CD14-positive monocyte (primary cell): ENCODE measurements around the gene SP5. TPM values are rescaled to one million over a fixed set of nuclear protein-coding genes. Genes with fewer than 3 reads are reported as not detected.

Experiments used
- DNase-seq, 3 donors: peaks; one replicate each; pipeline ENCODE4 v3.0.0-alpha.2; 2011 to 2022
- H2AFZ ChIP-seq: 2 replicates; pipeline ENCODE4 v1.6.0; 2012; ENCODE audit warnings: mild to moderate bottlenecking, low read depth, low read length, inconsistent platforms; ENCODE audit not compliant: insufficient read depth, poor library complexity, severe bottlenecking
- H3K27ac ChIP-seq, 2 donors: 1 replicate in 1 of 2; 2 replicates in 1 of 2; pipeline ENCODE4 v1.5.1; 2012 to 2013; ENCODE audit warnings: low read length in 2 of 2, control low read depth in 1 of 2, inconsistent platforms in 1 of 2, low read depth in 1 of 2, mild to moderate bottlenecking in 1 of 2
- H3K27me3 ChIP-seq, 2 donors: one replicate each; pipeline versions ENCODE4 v1.6.0 to v1.6.1; 2011 to 2013; ENCODE audit warnings: low read length in 2 of 2; ENCODE audit not compliant: control insufficient read depth in 2 of 2, insufficient read depth in 2 of 2
- H3K36me3 ChIP-seq, 2 donors: replicated peaks in 1 of 2; 1 replicate in 1 of 2; 2 replicates in 1 of 2; pipeline versions ENCODE4 v1.5.1 to v1.6.1; 2012 to 2013; ENCODE audit warnings: low read length in 2 of 2, control low read depth in 1 of 2, inconsistent platforms in 1 of 2, mild to moderate bottlenecking in 1 of 2; ENCODE audit not compliant: insufficient read depth in 2 of 2, control insufficient read depth in 1 of 2
- H3K4me1 ChIP-seq, 2 donors: 1 replicate in 1 of 2; 2 replicates in 1 of 2; pipeline versions ENCODE4 v1.5.1 to v1.6.1; 2012 to 2013; ENCODE audit warnings: low read length in 2 of 2, control low read depth in 1 of 2, inconsistent platforms in 1 of 2, mild to moderate bottlenecking in 1 of 2, moderate library complexity in 1 of 2; ENCODE audit not compliant: insufficient read depth in 2 of 2, control insufficient read depth in 1 of 2
- H3K4me2 ChIP-seq: replicated peaks from 2 replicates; pipeline ENCODE3; 2012; ENCODE audit warnings: low read length, moderate library complexity, mild to moderate bottlenecking; ENCODE audit not compliant: poor library complexity, severe bottlenecking; ENCODE audit errors: extremely low read depth
- H3K4me3 ChIP-seq, 3 experiments: fragments of 200-600 bp in 1 of 3; sonication (generic) in 1 of 3; replicated peaks in 1 of 3; 1 replicate in 2 of 3; 2 replicates in 1 of 3; pipeline ENCODE4 v1.5.1; 2011 to 2013; ENCODE audit warnings: low read length in 3 of 3, mild to moderate bottlenecking in 3 of 3, control low read depth in 2 of 3, low read depth in 2 of 3, inconsistent platforms in 1 of 3, moderate library complexity in 1 of 3
- H3K79me2 ChIP-seq: 2 replicates; pipeline ENCODE4 v1.6.0; 2012; ENCODE audit warnings: mild to moderate bottlenecking, control low read depth, inconsistent platforms, low read length, moderate library complexity; ENCODE audit not compliant: insufficient read depth
- H3K9ac ChIP-seq: 2 replicates; pipeline ENCODE4 v1.6.0; 2017; ENCODE audit warnings: low read length, mild to moderate bottlenecking; ENCODE audit not compliant: insufficient read depth, poor library complexity, severe bottlenecking
- H3K9me3 ChIP-seq, 2 donors: replicated peaks in 1 of 2; 1 replicate in 1 of 2; 2 replicates in 1 of 2; pipeline versions ENCODE4 v1.5.1 to v1.6.1; 2012 to 2013; ENCODE audit warnings: low read length in 2 of 2, control low read depth in 1 of 2; ENCODE audit not compliant: control insufficient read depth in 1 of 2, insufficient read depth in 1 of 2
- H4K20me1 ChIP-seq: 2 replicates; pipeline ENCODE4 v1.6.0; 2012; ENCODE audit warnings: mild to moderate bottlenecking, low read length, control low read depth, moderate library complexity; ENCODE audit not compliant: insufficient read depth
- H3K27ac Mint-ChIP-seq, 7 donors: one replicate each; pipeline ENCODE4 v1.8.0; 2020; ENCODE audit warnings: mild to moderate bottlenecking in 7 of 7, mixed read lengths in 7 of 7, moderate library complexity in 6 of 7, inconsistent platforms in 2 of 7
- H3K27me3 Mint-ChIP-seq, 3 donors: one replicate each; pipeline ENCODE4 v1.8.0; 2021 to 2022; ENCODE audit warnings: low read depth in 3 of 3, mild to moderate bottlenecking in 3 of 3, mixed read lengths in 3 of 3, moderate library complexity in 3 of 3, inconsistent platforms in 1 of 3
- H3K36me3 Mint-ChIP-seq, 2 donors: one replicate each; pipeline ENCODE4 v1.8.0; 2020; ENCODE audit warnings: mixed read lengths in 2 of 2, inconsistent platforms in 1 of 2, mild to moderate bottlenecking in 1 of 2
- H3K4me1 Mint-ChIP-seq: one replicate; pipeline ENCODE4 v1.8.0; 2020; ENCODE audit warnings: mild to moderate bottlenecking, mixed read lengths
- H3K4me3 Mint-ChIP-seq, 2 donors: one replicate each; pipeline ENCODE4 v1.8.0; 2020; ENCODE audit warnings: mild to moderate bottlenecking in 2 of 2, mixed read lengths in 2 of 2, moderate library complexity in 1 of 2
- H3K9me3 Mint-ChIP-seq, 7 donors: one replicate each; pipeline ENCODE4 v1.8.0; 2020 to 2022; ENCODE audit warnings: mixed read lengths in 7 of 7, mild to moderate bottlenecking in 6 of 7, moderate library complexity in 6 of 7, inconsistent platforms in 2 of 7
- WGBS: methylation state at CpG from one replicate; pipeline ENCODE4 v1.1.5; 2013; ENCODE audit warnings: missing lambda C conversion rate; ENCODE audit not compliant: insufficient coverage; 5-methylcytosine and 5-hydroxymethylcytosine counted together
- intact Hi-C, 2 donors: fragments of 100-400 bp; cut with micrococcal nuclease; formaldehyde crosslinking; loops; one replicate each; pipeline versions ENCODE4 v1.15.0 to v1.15.1; 2023
- polyA plus RNA-seq, 3 donors: library from polyadenylated mRNA; depleted of rRNA in 1 of 3; unstranded in 2 of 3; stranded (reverse) in 1 of 3; fragments of 300-500 nt in 2 of 3; fragments of >200 nt in 1 of 3; fragmentation: Illumina TruSeq in 2 of 3; gene quantifications; 1 replicate in 2 of 3; 2 replicates in 1 of 3; pipeline ENCODE4 v1.2.3, GENCODE V29; 2012 to 2021
- TF ChIP-seq, protein P1 (sequence below): fragments of 200-600 bp; IDR thresholded peaks from one replicate; pipeline ENCODE4 v1.8.0; 2022; ENCODE audit warnings: antibody characterized with exemption, mild to moderate bottlenecking

SP5 gene
- polyA plus RNA-seq, 3 donors: not detected

DNA sequence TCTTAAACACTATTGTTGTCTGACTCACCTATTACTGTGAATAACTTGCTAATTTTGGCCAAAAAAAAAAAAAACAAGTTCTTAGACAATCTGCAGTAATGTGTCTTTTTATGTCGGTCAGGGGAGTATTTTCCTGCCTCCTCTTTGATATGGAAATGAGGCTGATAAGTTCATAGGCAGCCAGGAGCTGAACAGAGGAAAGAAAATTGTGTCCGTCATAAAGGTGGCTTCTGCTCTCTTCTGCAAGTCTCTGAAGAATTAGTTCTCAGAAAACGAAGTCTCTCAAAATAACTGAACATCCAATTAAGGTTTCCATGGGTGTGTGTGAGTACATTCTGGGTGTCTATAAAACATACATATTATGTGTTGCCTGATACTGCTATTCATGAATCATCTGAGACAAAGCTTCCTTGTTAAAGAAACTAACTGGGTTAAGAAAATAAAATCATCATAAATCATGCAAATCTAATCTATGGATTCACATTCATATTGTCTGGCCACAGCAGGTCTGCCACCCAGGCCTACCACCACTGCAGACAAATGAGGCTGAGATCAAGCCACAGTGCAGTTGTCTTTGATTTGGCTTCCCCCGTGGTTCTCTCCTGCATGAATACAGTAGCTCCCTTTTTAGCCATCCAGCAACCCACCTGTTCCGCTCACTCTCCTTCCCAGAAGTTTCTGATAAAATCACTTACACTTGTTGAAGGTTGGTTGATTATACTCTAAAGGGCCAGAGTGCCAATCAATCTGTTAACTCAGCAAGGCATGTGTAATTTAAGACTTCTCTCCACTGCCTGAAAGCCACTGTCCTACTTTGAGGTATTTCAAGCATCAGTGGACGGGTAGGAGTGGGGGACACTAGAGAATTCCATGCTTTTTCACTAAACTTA lies 19.4 kb upstream of the SP5 start:
- H3K36me3 Mint-ChIP-seq: no peaks in the 10 kb centered on the region
- H3K27ac Mint-ChIP-seq: no peak overlapping the region
- TF ChIP-seq, protein P1, sequence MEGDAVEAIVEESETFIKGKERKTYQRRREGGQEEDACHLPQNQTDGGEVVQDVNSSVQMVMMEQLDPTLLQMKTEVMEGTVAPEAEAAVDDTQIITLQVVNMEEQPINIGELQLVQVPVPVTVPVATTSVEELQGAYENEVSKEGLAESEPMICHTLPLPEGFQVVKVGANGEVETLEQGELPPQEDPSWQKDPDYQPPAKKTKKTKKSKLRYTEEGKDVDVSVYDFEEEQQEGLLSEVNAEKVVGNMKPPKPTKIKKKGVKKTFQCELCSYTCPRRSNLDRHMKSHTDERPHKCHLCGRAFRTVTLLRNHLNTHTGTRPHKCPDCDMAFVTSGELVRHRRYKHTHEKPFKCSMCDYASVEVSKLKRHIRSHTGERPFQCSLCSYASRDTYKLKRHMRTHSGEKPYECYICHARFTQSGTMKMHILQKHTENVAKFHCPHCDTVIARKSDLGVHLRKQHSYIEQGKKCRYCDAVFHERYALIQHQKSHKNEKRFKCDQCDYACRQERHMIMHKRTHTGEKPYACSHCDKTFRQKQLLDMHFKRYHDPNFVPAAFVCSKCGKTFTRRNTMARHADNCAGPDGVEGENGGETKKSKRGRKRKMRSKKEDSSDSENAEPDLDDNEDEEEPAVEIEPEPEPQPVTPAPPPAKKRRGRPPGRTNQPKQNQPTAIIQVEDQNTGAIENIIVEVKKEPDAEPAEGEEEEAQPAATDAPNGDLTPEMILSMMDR: no peak
- no peaks in the 10 kb centered on the region for H3K9me3 Mint-ChIP-seq
- no peaks in the 10 kb centered on the region for H4K20me1 ChIP-seq
- H3K27ac ChIP-seq: no peak overlapping the region
- H3K27me3 ChIP-seq: peaks cover 0 to 2% of the 10 kb centered on the region in 2 donors
- no peaks in the 10 kb centered on the region for H3K4me1 ChIP-seq
- no peaks in the 10 kb centered on the region for H3K4me1 Mint-ChIP-seq
- no peak overlapping the region for H3K4me3 Mint-ChIP-seq
- H3K9me3 ChIP-seq: no peaks in the 10 kb centered on the region
- no peak overlapping the region for H3K4me3 ChIP-seq
- peaks cover 10 to 14% (median 13%) of the 10 kb centered on the region in 3 donors for H3K27me3 Mint-ChIP-seq
- no peak overlapping the region for H3K4me2 ChIP-seq
- no peak for DNase-seq
- H2AFZ ChIP-seq: no peak overlapping the region
- H3K9ac ChIP-seq: no peak overlapping the region
- H3K79me2 ChIP-seq: no peaks in the 10 kb centered on the region
- intact Hi-C loops: no loop called here
- no peaks in the 10 kb centered on the region for H3K36me3 ChIP-seq
- WGBS: 60% methylated on average over 1 of the region's 6 CpGs

DNA sequence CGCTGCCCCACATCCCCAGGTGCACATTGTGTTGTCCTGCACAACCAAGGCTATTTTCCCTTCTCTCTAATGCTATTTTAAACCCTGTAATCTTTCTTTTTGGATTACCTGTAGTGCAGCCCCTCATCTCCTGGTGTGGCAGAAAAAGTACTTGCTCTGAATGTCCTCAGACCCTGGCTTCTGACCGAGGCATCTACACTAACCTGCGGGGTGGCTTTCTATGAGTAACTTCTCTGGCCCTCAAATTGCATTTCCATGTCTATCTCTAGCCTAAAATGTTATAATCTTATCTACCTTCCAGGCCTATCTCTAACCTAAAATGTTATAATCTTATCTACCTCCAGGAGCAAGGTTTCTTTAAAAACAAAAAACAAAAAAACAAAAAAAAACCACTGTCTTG lies 18.2 kb upstream of the SP5 start:
- no peak overlapping the region for H3K4me2 ChIP-seq
- H3K36me3 ChIP-seq: no peaks in the 10 kb centered on the region
- no peak overlapping the region for H3K4me3 ChIP-seq
- TF ChIP-seq, protein P1: no peak
- no peak overlapping the region for H3K4me3 Mint-ChIP-seq
- peaks cover 10 to 18% (median 15%) of the 10 kb centered on the region in 3 donors for H3K27me3 Mint-ChIP-seq
- H3K9me3 ChIP-seq: no peaks in the 10 kb centered on the region
- no peak for DNase-seq
- no peak overlapping the region for H2AFZ ChIP-seq
- WGBS: 100% methylated on average over 3 of the region's 3 CpGs
- no peaks in the 10 kb centered on the region for H3K36me3 Mint-ChIP-seq
- no peaks in the 10 kb centered on the region for H4K20me1 ChIP-seq
- intact Hi-C loops: no loop called here
- no peak overlapping the region for H3K9ac ChIP-seq
- no peak overlapping the region for H3K27ac ChIP-seq
- H3K27me3 ChIP-seq: peaks cover 0 to 2% of the 10 kb centered on the region in 2 donors
- H3K27ac Mint-ChIP-seq: no peak overlapping the region
- H3K9me3 Mint-ChIP-seq: no peaks in the 10 kb centered on the region
- no peaks in the 10 kb centered on the region for H3K4me1 ChIP-seq
- no peaks in the 10 kb centered on the region for H3K79me2 ChIP-seq
- no peaks in the 10 kb centered on the region for H3K4me1 Mint-ChIP-seq
